ENCODE data around the gene GPHB5. TPM values are rescaled to one million over a fixed set of nuclear protein-coding genes. Genes with fewer than 3 reads are reported as not detected.

The GPHB5 gene
- total RNA-seq, 1 experiment from 2014 or later = not detected

- no peak overlapping the region for H3T11ph ChIP-seq (ENCODE audit: low read length)
- H3K23me2 ChIP-seq (ENCODE audit: insufficient read length, low read depth, low read length, poor library complexity, severe bottlenecking) = no peaks in the 10 kb centered on the region
- H3K56ac ChIP-seq (ENCODE audit: insufficient read length, low read depth, low read length) = no peak overlapping the region
- no peak for TF ChIP-seq CTCF (conservative IDR thresholded peaks at IDR 0.05)
- H2AK5ac ChIP-seq (ENCODE audit: insufficient read length, low read length) = no peak overlapping the region
- H2BK12ac ChIP-seq (ENCODE audit: insufficient read length, low read depth, low read length) = no peak overlapping the region
- H4K20me1 ChIP-seq (ENCODE audit: control insufficient read depth, insufficient read depth, insufficient read length) = no peaks in the 10 kb centered on the region
- no peak overlapping the region for H4K5ac ChIP-seq (ENCODE audit: insufficient read length, low read depth, low read length)
- no peak overlapping the region for H2BK120ac ChIP-seq (ENCODE audit: low read depth, low read length, poor library complexity, severe bottlenecking)
- H3K18ac ChIP-seq (ENCODE audit: insufficient read length, low read depth, low read length) = no peak overlapping the region
- Mint-ChIP-seq H3K27ac (no peak overlapping the region), H3K9me3 (peaks cover 0 to under 1% of the 10 kb centered on the region in 2 experiments; a peak in 1 of 5 replicates), H3K36me3 (ENCODE audit: insufficient read depth in 1 of 3, low read depth in 3 of 3) (peaks cover 0 to 1% (median under 1%) of the 10 kb centered on the region in 3 experiments; a peak in 1 of 7 replicates), H3K4me3 (no peak overlapping the region), H3K4me1 (peaks cover 3 to 10% of the 10 kb centered on the region in 2 experiments), H3K27me3 (ENCODE audit: low read depth) (no peaks in the 10 kb centered on the region)
- no peaks in the 10 kb centered on the region for H3K4me1 ChIP-seq (ENCODE audit: insufficient read depth, low read length)
- no peaks in the 10 kb centered on the region for H3K9me3 ChIP-seq (ENCODE audit: control insufficient read depth, low read depth, low read length)
- no peaks in the 10 kb centered on the region for H3K79me1 ChIP-seq (ENCODE audit: insufficient read depth, low read depth, low read length, poor library complexity, severe bottlenecking)
- no peak overlapping the region for H3K4me2 ChIP-seq (ENCODE audit: insufficient read depth, insufficient read length, low read length)
- H3K4ac ChIP-seq (ENCODE audit: low read depth, low read length) = no peak overlapping the region
- no CpG with 5 or more reads among the region's 1 CpG for WGBS (ENCODE audit: extremely low coverage, insufficient read length, low lambda C conversion rate)
- H2BK5ac ChIP-seq (ENCODE audit: insufficient read length, low read length) = no peak overlapping the region
- no peak overlapping the region for H3K14ac ChIP-seq (ENCODE audit: insufficient read depth, low read length)
- H3K9ac ChIP-seq (ENCODE audit: extremely low read depth, insufficient read length, low read length) = no peak overlapping the region
- no peak overlapping the region for H4K8ac ChIP-seq (replicated peaks; ENCODE audit: insufficient read length, low read depth, low read length)
- H3K27me3 ChIP-seq (ENCODE audit: insufficient read depth, low read length) = no peaks in the 10 kb centered on the region
- H2AFZ ChIP-seq (ENCODE audit: low read length) = no peak overlapping the region
- H3K27ac ChIP-seq (ENCODE audit: insufficient read length, low read depth, low read length) = no peak overlapping the region
- no peak for DNase-seq
- no peak overlapping the region for H4K91ac ChIP-seq (ENCODE audit: insufficient read length, low read depth, low read length)
- no peak overlapping the region for H3K23ac ChIP-seq (ENCODE audit: insufficient read length, low read depth, low read length)
- H3K79me2 ChIP-seq (ENCODE audit: insufficient read depth, low read length) = no peaks in the 10 kb centered on the region
- no peak overlapping the region for H2BK20ac ChIP-seq (ENCODE audit: low read depth, low read length, poor library complexity, severe bottlenecking)
- H2BK15ac ChIP-seq (ENCODE audit: low read depth, low read length) = no peak overlapping the region
These were observed 25.1 kb upstream of the GPHB5 start for GRCh38 chr14:63343878-63344277.
